ENCODE data around the gene SLC4A1. TPM values are rescaled to one million over a fixed set of nuclear protein-coding genes. Genes with fewer than 3 reads are reported as not detected.
A peak's percentile ranks its signal among the peaks of the same experiment; 100 is the strongest.

Gene SLC4A1
- total RNA-seq, 5 donors from 2014 or later (not counting 1 experiment from before 2014, with no cell fraction given) = not detected

DNA sequence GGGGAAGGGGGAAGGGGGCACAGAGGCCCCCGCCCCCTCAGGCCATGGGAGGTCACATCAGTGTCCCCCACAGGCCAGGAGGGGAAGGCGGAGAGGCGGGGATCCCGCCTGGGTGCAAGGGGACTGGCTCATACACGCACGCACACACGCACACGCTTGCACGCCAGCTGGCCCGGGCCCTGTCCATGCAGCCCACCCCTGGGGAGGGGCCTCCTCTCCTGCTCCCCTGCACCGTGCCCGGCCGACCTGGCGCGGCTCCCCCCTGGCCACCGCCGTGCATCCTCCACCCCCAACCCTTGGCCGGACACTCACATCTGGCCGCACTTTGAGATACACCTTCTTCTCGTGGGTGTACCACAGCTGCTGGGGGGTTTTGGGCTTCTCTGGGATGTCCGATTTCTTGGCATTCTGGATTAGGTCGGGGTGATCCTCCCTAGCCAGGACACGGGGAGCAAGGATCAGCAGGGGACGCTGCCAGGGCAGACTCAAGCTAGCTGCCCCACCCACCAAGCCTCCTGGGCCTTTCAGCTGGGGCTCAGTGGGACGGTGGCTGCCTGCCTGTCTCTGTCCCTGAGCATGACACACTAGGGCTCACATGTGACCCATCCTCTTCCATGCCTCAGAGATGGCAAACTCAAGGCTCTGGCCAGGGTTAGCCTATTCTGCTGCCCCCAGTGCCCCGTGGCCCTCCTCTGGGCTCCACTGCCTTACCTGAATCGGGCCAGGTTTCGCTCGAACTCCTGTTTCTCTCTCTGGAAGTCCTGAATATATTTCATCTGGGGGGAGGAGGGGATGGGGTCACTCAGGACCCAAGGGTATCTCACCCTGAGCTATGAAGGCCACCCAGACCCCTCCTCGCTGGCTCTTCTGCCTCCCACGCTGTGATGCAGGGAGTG lies 55.2 kb downstream of the SLC4A1 start:
- ChIA-PET POLR2A (interaction anchor here in 1 of 2 donors (0.6 kb wide), 1 partner anchor 27 kb away, joined by 3 read pairs; no protein-coding TSS in a partner anchor), CTCF (interaction anchor here (0.6 to 1.5 kb wide), 2 partner anchors 104 to 133 kb away, joined by 4 read pairs; no protein-coding TSS in a partner anchor)
- Histone ChIP-seq H3K36me3 (ENCODE audit: control insufficient read depth in 2 of 2, extremely low read depth in 1 of 2, insufficient read depth in 1 of 2, low read length in 1 of 2) (peaks cover 29 to 76% of the 10 kb centered on the region in 2 donors), H3K9me3 (no peaks in the 10 kb centered on the region), H3K4me3 (ENCODE audit: control insufficient read depth in 1 of 2, extremely low read depth in 1 of 2, low read length in 1 of 2) (no peak overlapping the region), H3K27ac (ENCODE audit: low read length) (peak overlapping the region; percentile 2), H3K4me1 (ENCODE audit: control insufficient read depth in 1 of 2, extremely low read depth in 1 of 2, insufficient read depth in 2 of 2, low read length in 2 of 2) (peaks cover 37 to 90% of the 10 kb centered on the region in 2 experiments), H3K27me3 (replicated peaks in 1 of 2; ENCODE audit: control insufficient read depth in 2 of 2, extremely low read depth in 1 of 2, insufficient read depth in 2 of 2, low read length in 1 of 2) (no peaks in the 10 kb centered on the region)
- H3K27ac Mint-ChIP-seq = peak overlapping the region; percentile 94 to 98
- ATAC-seq (replicated peaks in 1 of 4) (no peak), DNase-seq (no peak)
- peak overlapping the region in 1 of 3 donors; percentile 80 for H3K4me3 Mint-ChIP-seq
- WGBS (ENCODE audit: insufficient coverage) = 98% methylated on average over 13 of the region's 31 CpGs
- no peaks in the 10 kb centered on the region for H3K27me3 Mint-ChIP-seq
- H3K9me3 Mint-ChIP-seq = no peaks in the 10 kb centered on the region
- H3K4me1 Mint-ChIP-seq = peaks cover 75 to 81% (median 78%) of the 10 kb centered on the region in 3 donors
- H3K36me3 Mint-ChIP-seq = peaks cover 46% of the 10 kb centered on the region

DNA sequence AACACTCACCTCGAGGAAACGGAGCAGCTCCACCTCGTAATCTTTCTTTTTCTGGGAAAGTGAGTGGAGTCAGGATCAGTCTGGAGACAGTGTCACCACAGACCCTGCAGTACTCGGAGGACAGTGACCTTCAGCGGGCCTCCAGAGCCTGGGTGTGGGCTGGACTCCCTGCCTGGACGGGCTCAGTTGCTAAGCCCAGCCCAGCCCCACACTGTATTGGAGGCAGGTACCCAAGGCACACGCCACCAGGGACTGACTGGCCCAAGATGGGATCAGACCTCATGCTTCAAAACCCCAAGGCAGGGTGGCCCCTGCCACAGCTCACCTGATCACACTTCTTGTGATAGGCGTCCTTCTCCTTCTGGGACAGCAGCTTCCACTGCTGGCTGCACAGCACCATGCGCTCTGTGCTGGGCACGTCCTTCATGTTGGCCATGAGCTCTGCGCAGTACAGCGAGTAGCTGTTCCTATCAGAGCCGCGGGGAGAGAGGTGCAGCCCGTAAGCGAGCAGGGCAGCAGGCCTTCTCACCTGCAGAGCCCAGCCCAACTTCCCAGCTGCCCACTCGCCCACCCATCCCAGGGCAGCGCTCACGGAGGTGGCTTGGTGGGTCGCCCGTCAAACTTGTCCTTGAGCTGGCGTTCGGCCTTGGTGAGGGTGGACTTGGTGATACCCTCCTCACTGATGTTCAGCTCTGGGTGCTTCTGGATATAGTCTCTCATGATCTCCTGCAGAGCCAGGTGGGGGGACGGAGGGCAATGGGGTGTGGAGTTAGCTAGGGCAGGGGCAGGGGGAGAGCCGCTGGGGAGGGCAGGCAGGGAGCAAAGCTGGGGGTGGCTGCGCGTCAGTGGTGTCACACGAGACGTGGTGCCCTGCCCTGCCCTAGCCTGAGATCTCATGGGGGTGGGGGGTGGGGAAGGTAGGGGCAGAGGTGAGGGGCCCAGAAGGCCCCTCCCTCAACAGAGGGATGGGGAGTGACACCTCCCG lies 56.4 kb downstream of the SLC4A1 start:
- Mint-ChIP-seq H3K4me1 (peaks cover 64 to 72% (median 66%) of the 10 kb centered on the region in 3 donors), H3K36me3 (peaks cover 46% of the 10 kb centered on the region), H3K27me3 (no peaks in the 10 kb centered on the region), H3K4me3 (peak overlapping the region in 1 of 3 donors; percentile 38), H3K27ac (peak overlapping the region; percentile 23 to 52), H3K9me3 (no peaks in the 10 kb centered on the region)
- ATAC-seq (replicated peaks in 1 of 4) = no peak
- H3K9me3 ChIP-seq = no peaks in the 10 kb centered on the region
- no peaks in the 10 kb centered on the region for H3K27me3 ChIP-seq (replicated peaks in 1 of 2; ENCODE audit: control insufficient read depth in 2 of 2, extremely low read depth in 1 of 2, insufficient read depth in 2 of 2, low read length in 1 of 2)
- H3K4me3 ChIP-seq (ENCODE audit: control insufficient read depth in 1 of 2, extremely low read depth in 1 of 2, low read length in 1 of 2) = no peak overlapping the region
- ChIA-PET CTCF (interaction anchor here (0.6 to 2.0 kb wide), 5 partner anchors 9 to 134 kb away, joined by 3 to 12 read pairs (median 5); partner anchors contain the start of gene GRN (in 1 of the 2)), POLR2A (interaction anchor here in 1 of 2 donors (0.6 kb wide), 1 partner anchor 25 kb away, joined by 3 read pairs; no protein-coding TSS in a partner anchor)
- H3K27ac ChIP-seq (ENCODE audit: low read length) = no peak overlapping the region
- no peak for DNase-seq
- peaks cover 29 to 85% of the 10 kb centered on the region in 2 donors for H3K36me3 ChIP-seq (ENCODE audit: control insufficient read depth in 2 of 2, extremely low read depth in 1 of 2, insufficient read depth in 1 of 2, low read length in 1 of 2)
- 93% methylated on average over 15 of the region's 30 CpGs for WGBS (ENCODE audit: insufficient coverage)
- peaks cover 27 to 82% of the 10 kb centered on the region in 2 experiments for H3K4me1 ChIP-seq (ENCODE audit: control insufficient read depth in 1 of 2, extremely low read depth in 1 of 2, insufficient read depth in 2 of 2, low read length in 2 of 2)

DNA sequence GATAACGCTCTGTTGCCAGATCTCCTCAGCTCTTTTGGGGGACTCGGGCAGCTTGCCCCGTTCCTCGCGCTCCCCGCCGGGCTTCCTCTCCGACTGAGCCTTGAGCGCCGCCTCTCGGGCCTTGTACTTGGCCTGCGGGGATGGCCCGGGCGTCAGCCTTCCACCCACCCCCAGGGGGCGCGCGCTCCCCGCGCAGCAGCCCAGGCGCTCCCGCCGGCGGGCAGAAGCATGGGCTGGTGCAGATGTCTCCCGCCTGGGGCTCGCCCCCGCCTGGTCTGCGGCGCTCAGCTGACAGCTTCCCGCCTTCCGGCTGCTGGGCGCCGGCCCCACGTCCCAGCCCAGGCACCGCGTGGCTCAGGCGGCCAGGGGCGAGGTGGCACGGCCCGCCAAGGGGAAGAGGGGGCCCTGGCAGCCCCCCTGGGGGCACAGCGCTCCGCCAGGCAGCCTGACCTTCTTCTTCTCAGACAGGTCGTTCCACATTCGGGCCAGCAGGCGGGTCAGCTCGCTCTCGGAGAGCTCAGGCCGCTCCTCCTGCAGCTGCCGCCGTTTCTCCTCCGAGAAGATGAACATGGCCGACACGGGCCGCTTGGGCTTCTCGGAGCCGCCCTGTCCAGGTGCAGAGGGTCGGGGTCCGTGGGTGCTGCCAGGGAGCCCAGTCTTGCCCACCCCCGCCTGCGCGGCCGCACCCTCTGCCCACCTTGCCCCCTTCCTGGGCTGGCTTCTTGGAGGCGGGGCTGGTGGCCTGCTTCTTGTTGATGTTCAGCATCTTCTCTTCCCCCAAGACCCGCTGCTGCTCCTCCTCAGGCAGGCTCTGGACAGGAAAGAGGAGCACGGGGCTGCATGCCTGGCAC lies 57.4 kb downstream of the SLC4A1 start:
- peak; percentile 81 to 95 (median 89) for DNase-seq
- 32% methylated on average over 58 of the region's 64 CpGs for WGBS (ENCODE audit: insufficient coverage)
- ATAC-seq (replicated peaks in 1 of 4) = peak; percentile 95 to 96 (median 96)
- no peaks in the 10 kb centered on the region for H3K27me3 Mint-ChIP-seq
- no peaks in the 10 kb centered on the region for H3K9me3 Mint-ChIP-seq
- Histone ChIP-seq H3K9me3 (no peaks in the 10 kb centered on the region), H3K4me3 (ENCODE audit: control insufficient read depth in 1 of 2, extremely low read depth in 1 of 2, low read length in 1 of 2) (no peak overlapping the region), H3K27me3 (replicated peaks in 1 of 2; ENCODE audit: control insufficient read depth in 2 of 2, extremely low read depth in 1 of 2, insufficient read depth in 2 of 2, low read length in 1 of 2) (no peaks in the 10 kb centered on the region), H3K27ac (ENCODE audit: low read length) (peak overlapping the region; percentile 62), H3K36me3 (ENCODE audit: control insufficient read depth in 2 of 2, extremely low read depth in 1 of 2, insufficient read depth in 1 of 2, low read length in 1 of 2) (peaks cover 29 to 76% of the 10 kb centered on the region in 2 donors), H3K4me1 (ENCODE audit: control insufficient read depth in 1 of 2, extremely low read depth in 1 of 2, insufficient read depth in 2 of 2, low read length in 2 of 2) (peaks cover 17 to 73% of the 10 kb centered on the region in 2 experiments)
- peak overlapping the region; percentile 34 to 62 (median 50) for H3K4me3 Mint-ChIP-seq
- peaks cover 54 to 68% (median 63%) of the 10 kb centered on the region in 3 donors for H3K4me1 Mint-ChIP-seq
- peak overlapping the region; percentile 70 to 83 for H3K27ac Mint-ChIP-seq
- CTCF ChIA-PET = interaction anchor here (0.5 to 2.0 kb wide), 15 partner anchors 9 to 138 kb away, joined by 3 to 13 read pairs (median 5); partner anchors contain the start of genes GRN (in 2 of the 2), HDAC5 (in 1 of the 2) and TMUB2 (in 1 of the 2)
- POLR2A ChIA-PET = interaction anchor here in 1 of 2 donors (0.5 to 0.6 kb wide), 2 partner anchors 15 to 54 kb away, joined by 4 to 6 read pairs; no protein-coding TSS in a partner anchor
- H3K36me3 Mint-ChIP-seq = peaks cover 36% of the 10 kb centered on the region

DNA sequence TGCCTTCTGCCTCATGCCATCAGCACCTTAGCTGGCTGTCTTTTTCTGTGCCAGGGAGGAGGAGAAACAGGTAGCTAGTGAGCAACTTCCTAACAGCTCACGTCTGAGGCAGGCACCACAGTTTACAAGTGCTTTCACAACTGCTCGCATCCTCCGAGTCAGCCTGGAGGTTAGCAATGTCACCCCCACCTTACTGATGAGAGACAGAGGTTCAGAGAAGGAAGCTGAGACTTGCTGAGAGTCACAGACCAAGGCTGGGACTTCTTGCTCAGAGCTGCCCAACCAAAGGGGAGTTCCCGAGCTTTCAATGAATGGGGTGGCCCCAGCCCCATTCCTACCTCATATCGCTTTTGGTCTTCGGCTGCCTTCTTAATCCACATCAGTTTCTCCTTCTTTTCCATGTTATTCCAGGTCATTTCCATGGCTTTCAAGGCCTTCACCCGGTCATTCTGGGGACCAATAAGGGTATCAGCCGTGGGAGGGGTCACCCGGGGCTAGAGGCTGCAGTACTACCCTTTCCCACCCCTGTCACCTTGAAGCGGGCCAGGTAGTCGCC lies 58.1 kb downstream of the SLC4A1 start:
- peak in 1 of 4 experiments; percentile 7 for ATAC-seq (replicated peaks in 1 of 4)
- H3K36me3 Mint-ChIP-seq = peaks cover 29% of the 10 kb centered on the region
- ChIA-PET CTCF (interaction anchor here (0.5 to 2.0 kb wide), 16 partner anchors 8 to 154 kb away, joined by 3 to 13 read pairs (median 4); partner anchors contain the start of genes GRN (in 2 of the 2), FAM171A2 (in 1 of the 2), HDAC5 (in 1 of the 2) and TMUB2 (in 1 of the 2)), POLR2A (interaction anchor here in 1 of 2 donors (0.5 to 0.6 kb wide), 2 partner anchors 14 to 53 kb away, joined by 4 to 6 read pairs; no protein-coding TSS in a partner anchor)
- DNase-seq = peak in 2 of 35 experiments; percentile 10 to 41
- H3K27ac Mint-ChIP-seq = peak overlapping the region; percentile 70 to 83
- H3K27me3 Mint-ChIP-seq = no peaks in the 10 kb centered on the region
- Histone ChIP-seq H3K9me3 (no peaks in the 10 kb centered on the region), H3K4me1 (ENCODE audit: control insufficient read depth in 1 of 2, extremely low read depth in 1 of 2, insufficient read depth in 2 of 2, low read length in 2 of 2) (peaks cover 11 to 66% of the 10 kb centered on the region in 2 experiments), H3K4me3 (ENCODE audit: control insufficient read depth in 1 of 2, extremely low read depth in 1 of 2, low read length in 1 of 2) (no peak overlapping the region), H3K27me3 (replicated peaks in 1 of 2; ENCODE audit: control insufficient read depth in 2 of 2, extremely low read depth in 1 of 2, insufficient read depth in 2 of 2, low read length in 1 of 2) (no peaks in the 10 kb centered on the region), H3K36me3 (ENCODE audit: control insufficient read depth in 2 of 2, extremely low read depth in 1 of 2, insufficient read depth in 1 of 2, low read length in 1 of 2) (peaks cover 29 to 69% of the 10 kb centered on the region in 2 donors), H3K27ac (ENCODE audit: low read length) (peak overlapping the region; percentile 62)
- 58% methylated on average over 8 of the region's 11 CpGs for WGBS (ENCODE audit: insufficient coverage)
- peaks cover 46 to 63% (median 56%) of the 10 kb centered on the region in 3 donors for H3K4me1 Mint-ChIP-seq
- peak overlapping the region; percentile 34 to 62 (median 50) for H3K4me3 Mint-ChIP-seq
- no peaks in the 10 kb centered on the region for H3K9me3 Mint-ChIP-seq

DNA sequence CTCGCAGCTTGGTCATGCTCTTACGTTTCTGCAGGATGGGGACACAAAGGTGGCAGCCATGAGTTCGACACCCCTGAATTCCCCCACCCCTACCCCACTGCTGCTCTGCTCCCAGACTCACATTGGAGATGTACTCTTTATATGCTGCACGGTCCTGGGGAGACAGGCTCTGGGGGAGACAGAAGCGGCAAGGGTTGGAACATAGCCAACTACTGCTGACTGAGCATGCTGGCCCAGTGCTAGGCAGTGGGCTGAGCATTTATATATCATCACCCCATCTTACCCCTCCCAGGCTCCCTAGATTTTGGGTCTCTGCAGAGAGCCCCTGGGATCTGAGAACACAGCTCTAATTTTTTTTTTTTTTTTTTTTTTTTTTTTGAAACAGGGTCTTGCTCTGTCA lies 60.2 kb downstream of the SLC4A1 start:
- no peak overlapping the region for H3K4me3 Mint-ChIP-seq
- 90% methylated on average over 2 of the region's 5 CpGs for WGBS (ENCODE audit: insufficient coverage)
- peaks cover 13 to 60% of the 10 kb centered on the region in 2 experiments for H3K4me1 ChIP-seq (ENCODE audit: control insufficient read depth in 1 of 2, extremely low read depth in 1 of 2, insufficient read depth in 2 of 2, low read length in 2 of 2)
- peaks cover 15% of the 10 kb centered on the region for H3K36me3 Mint-ChIP-seq
- H3K27ac Mint-ChIP-seq = no peak overlapping the region
- H3K27ac ChIP-seq (ENCODE audit: low read length) = no peak overlapping the region
- ATAC-seq (replicated peaks in 1 of 4) (no peak), DNase-seq (no peak)
- H3K4me1 Mint-ChIP-seq = peaks cover 43 to 61% (median 51%) of the 10 kb centered on the region in 3 donors
- ChIA-PET CTCF (interaction anchor here (0.5 to 0.6 kb wide), 2 partner anchors 22 to 121 kb away, joined by 4 to 7 read pairs; no protein-coding TSS in a partner anchor), POLR2A (no interaction called here)
- H3K9me3 ChIP-seq = no peaks in the 10 kb centered on the region
- H3K36me3 ChIP-seq (ENCODE audit: control insufficient read depth in 2 of 2, extremely low read depth in 1 of 2, insufficient read depth in 1 of 2, low read length in 1 of 2) = peaks cover 24 to 52% of the 10 kb centered on the region in 2 donors
- H3K9me3 Mint-ChIP-seq = no peaks in the 10 kb centered on the region
- H3K27me3 Mint-ChIP-seq = no peaks in the 10 kb centered on the region
- H3K4me3 ChIP-seq (ENCODE audit: control insufficient read depth in 1 of 2, extremely low read depth in 1 of 2, low read length in 1 of 2) = no peak overlapping the region
- no peaks in the 10 kb centered on the region for H3K27me3 ChIP-seq (replicated peaks in 1 of 2; ENCODE audit: control insufficient read depth in 2 of 2, extremely low read depth in 1 of 2, insufficient read depth in 2 of 2, low read length in 1 of 2)

Measured in T-cell (primary cell).